Spleen (tissue), 11 donors: ENCODE measurements around the gene RAD51B. TPM values are rescaled to one million over a fixed set of nuclear protein-coding genes. Genes with fewer than 3 reads are reported as not detected.

ENCODE experiments used
- DNase-seq: peaks from one replicate; pipeline ENCODE4 v3.0.0-alpha.2; 2020
- H3K27ac ChIP-seq, 8 donors: fragments of 200-600 bp; sonication (generic) in 7 of 8; 1 replicate in 4 of 8; 2 replicates in 4 of 8; pipeline versions ENCODE4 v1.5.0 to v1.8.0; 2016 to 2021; ENCODE audit warnings: inconsistent platforms in 4 of 8, mild to moderate bottlenecking in 4 of 8, moderate library complexity in 1 of 8
- H3K27me3 ChIP-seq, 7 donors: fragments of 200-600 bp; sonication (generic) in 6 of 7; replicated peaks in 1 of 7; 1 replicate in 4 of 7; 2 replicates in 3 of 7; pipeline versions ENCODE4 v1.5.0 to v1.8.0; 2016 to 2021; ENCODE audit warnings: inconsistent platforms in 3 of 7, mild to moderate bottlenecking in 1 of 7
- H3K36me3 ChIP-seq, 6 donors: fragments of 200-600 bp; sonication (generic) in 5 of 6; 1 replicate in 4 of 6; 2 replicates in 2 of 6; pipeline versions ENCODE4 v1.5.0 to v1.8.0; 2016 to 2021; ENCODE audit warnings: inconsistent platforms in 2 of 6
- H3K4me1 ChIP-seq, 6 donors: fragments of 200-600 bp; sonication (generic) in 5 of 6; 1 replicate in 3 of 6; 2 replicates in 3 of 6; pipeline versions ENCODE4 v1.5.0 to v1.8.0; 2016 to 2021; ENCODE audit warnings: inconsistent platforms in 3 of 6
- H3K4me3 ChIP-seq, 8 donors: fragments of 200-600 bp; sonication (generic) in 7 of 8; 1 replicate in 4 of 8; 2 replicates in 4 of 8; pipeline versions ENCODE4 v1.5.0 to v1.8.0; 2016 to 2021; ENCODE audit warnings: inconsistent platforms in 4 of 8, mild to moderate bottlenecking in 4 of 8, moderate library complexity in 2 of 8
- H3K9me3 ChIP-seq, 8 donors: fragments of 200-600 bp; sonication (generic) in 7 of 8; 1 replicate in 4 of 8; 2 replicates in 4 of 8; pipeline versions ENCODE4 v1.5.0 to v1.8.0; 2016 to 2021; ENCODE audit warnings: inconsistent platforms in 4 of 8
- CTCF ChIP-seq, 11 experiments: fragments of 200-600 bp in 7 of 11; fragments of 450-650 bp in 4 of 11; sonication (generic) in 4 of 11; IDR thresholded peaks in 8 of 11; conservative IDR thresholded peaks in 3 of 11; 1 replicate in 7 of 11; 2 replicates in 4 of 11; pipeline versions ENCODE4 v1.4.0 to v1.8.0; 2016 to 2021; ENCODE audit warnings: antibody characterized with exemption in 11 of 11, inconsistent platforms in 4 of 11, mild to moderate bottlenecking in 1 of 11
- POLR2A ChIP-seq, 3 donors: fragments of 450-650 bp; IDR thresholded peaks; one replicate each; pipeline ENCODE4 v1.5.1; 2017; ENCODE audit warnings: antibody characterized with exemption in 3 of 3, mild to moderate bottlenecking in 1 of 3
- POLR2AphosphoS5 ChIP-seq, 3 donors: sonication (generic); formaldehyde crosslinking; IDR thresholded peaks; one replicate each; pipeline ENCODE4 v1.5.1; 2017; ENCODE audit warnings: antibody characterized with exemption in 3 of 3
- WGBS, 5 donors: extraction: QIAGEN DNeasy Blood & Tissue Kit in 3 of 5; methylation state at CpG; one replicate each; pipeline versions ENCODE4 v1.1.5 to v1.1.7; 2013 to 2018; 5-methylcytosine and 5-hydroxymethylcytosine counted together
- intact Hi-C: fragments of 100-400 bp; cut with DNase I; formaldehyde crosslinking; loops from one replicate; pipeline ENCODE4 v1.15.0; 2023; ENCODE audit warnings: low total_unique reads
- polyA plus RNA-seq, 3 donors: library from polyadenylated mRNA; stranded (reverse); fragments of 200-250 nt; gene quantifications; one replicate each; pipeline ENCODE4 v1.2.1, GENCODE V29; 2013
- total RNA-seq, 7 donors: library from RNA; depleted of rRNA in 3 of 7; stranded (reverse); fragments of >200 nt in 3 of 7; fragmentation: NEBNext Ultra II Directional in 4 of 7; extraction: Animal tissue kit (Norgen Biotek cat#: 25700) in 4 of 7; gene quantifications; one replicate each; pipeline versions ENCODE4 v1.1.0 to v1.2.1, GENCODE V29; 2016 to 2021
- donor health status: healthy with polysubstance abuse.
- donor health status: DM: no; HTN: no; CAD: no; lungs with moderate emphysema.
- donor health status: DM: no; HTN: no; CAD: no.
- donor health status: Bipolar disorder and iron deficiency.
- donor health status: healthy.
- donor health status: DM: no; HTN: no; CAD: no.
- donor health status: DM: yes; HTN: yes; CAD: no.

The RAD51B gene
- total and polyA plus RNA-seq, 10 donors = 4.2 to 43.7 (median 29.8) TPM

- intact Hi-C loops = no loop called here
- Histone ChIP-seq H3K4me3 (no peak overlapping the region), H3K27me3 (no peaks in the 10 kb centered on the region), H3K9me3 (peaks cover 0 to 4% (median 0%) of the 10 kb centered on the region in 8 donors), H3K4me1 (peaks cover 0 to 14% (median 0%) of the 10 kb centered on the region in 6 donors), H3K27ac (no peak overlapping the region), H3K36me3 (no peaks in the 10 kb centered on the region)
- 79 to 86% (median 83%) methylated on average over 10 to 13 of the region's 13 CpGs for WGBS, 5 donors
- DNase-seq = no peak
- TF ChIP-seq POLR2AphosphoS5 (IDR thresholded peaks at IDR 0.05) (no peak), CTCF (IDR thresholded peaks at IDR 0.05 in 8 of 11, conservative IDR thresholded peaks at IDR 0.05 in 3 of 11) (no peak), POLR2A (IDR thresholded peaks at IDR 0.05) (no peak)
These were observed 764.1 kb downstream of the RAD51B start for GRCh38 chr14:68583548-68584280.

- intact Hi-C loops = no loop called here
- DNase-seq = no peak
- Histone ChIP-seq H3K27me3 (no peaks in the 10 kb centered on the region), H3K9me3 (peaks cover 0 to 4% (median 0%) of the 10 kb centered on the region in 8 donors), H3K27ac (peak overlapping the region in 1 of 8 donors; percentile 53), H3K4me3 (no peak overlapping the region), H3K4me1 (peaks cover 0 to 19% (median 1%) of the 10 kb centered on the region in 6 donors), H3K36me3 (no peaks in the 10 kb centered on the region)
- 88 to 96% (median 93%) methylated on average over 4 of the region's 4 CpGs for WGBS, 5 donors
- TF ChIP-seq POLR2AphosphoS5 (IDR thresholded peaks at IDR 0.05) (no peak), POLR2A (IDR thresholded peaks at IDR 0.05) (no peak), CTCF (IDR thresholded peaks at IDR 0.05 in 8 of 11, conservative IDR thresholded peaks at IDR 0.05 in 3 of 11) (no peak)
These were observed 765.2 kb downstream of the RAD51B start for GRCh38 chr14:68584786-68585185.

- Histone ChIP-seq H3K27me3 (no peaks in the 10 kb centered on the region), H3K4me3 (no peak overlapping the region), H3K27ac (peak overlapping the region in 4 of 8 donors; percentile 11 to 53 (median 28)), H3K4me1 (peaks cover 0 to 17% (median 1%) of the 10 kb centered on the region in 6 donors), H3K9me3 (peaks cover 0 to 4% (median 0%) of the 10 kb centered on the region in 8 donors), H3K36me3 (no peaks in the 10 kb centered on the region)
- no peak for DNase-seq
- no peak for TF ChIP-seq CTCF (IDR thresholded peaks at IDR 0.05 in 8 of 11, conservative IDR thresholded peaks at IDR 0.05 in 3 of 11)
- TF ChIP-seq POLR2A (IDR thresholded peaks at IDR 0.05) = no peak
- no peak for TF ChIP-seq POLR2AphosphoS5 (IDR thresholded peaks at IDR 0.05)
- intact Hi-C loops = no loop called here
- WGBS, 5 donors = 75 to 89% (median 86%) methylated on average over 16 of the region's 16 CpGs
These were observed 766.1 kb downstream of the RAD51B start for GRCh38 chr14:68585690-68586089.

GRCh38 chr14:68586896-68587751 is 767.5 kb downstream of the RAD51B start:
- Histone ChIP-seq H3K4me1 (peaks cover 0 to 17% (median 1%) of the 10 kb centered on the region in 6 donors), H3K9me3 (no peaks in the 10 kb centered on the region), H3K36me3 (no peaks in the 10 kb centered on the region), H3K4me3 (no peak overlapping the region), H3K27ac (peak overlapping the region in 5 of 8 donors; percentile 13 to 53 (median 25)), H3K27me3 (no peaks in the 10 kb centered on the region)
- WGBS, 5 donors = 79 to 87% (median 86%) methylated on average over 13 of the region's 13 CpGs
- no peak for DNase-seq
- TF ChIP-seq POLR2AphosphoS5 (IDR thresholded peaks at IDR 0.05) (no peak), POLR2A (IDR thresholded peaks at IDR 0.05) (no peak), CTCF (IDR thresholded peaks at IDR 0.05 in 8 of 11, conservative IDR thresholded peaks at IDR 0.05 in 3 of 11) (no peak)
- intact Hi-C loops = no loop called here
